Vagina (tissue), 2 donors: ENCODE data around the gene HOXB3. TPM values are rescaled to one million over a fixed set of nuclear protein-coding genes. Genes with fewer than 3 reads are reported as not detected.

Source experiments
- DNase-seq, 2 donors: peaks; one replicate each; pipeline ENCODE4 v3.0.0-alpha.2; 2017; ENCODE audit errors: extremely low spot score in 2 of 2
- H3K27ac ChIP-seq: fragments of 200-600 bp; sonication (generic); one replicate; pipeline ENCODE4 v1.5.1; 2019
- H3K27me3 ChIP-seq: fragments of 200-600 bp; sonication (generic); one replicate; pipeline ENCODE4 v1.5.1; 2019
- H3K36me3 ChIP-seq, 2 donors: fragments of 200-600 bp; sonication (generic); one replicate each; pipeline ENCODE4 v1.5.1; 2017 to 2019
- H3K4me1 ChIP-seq: fragments of 200-600 bp; sonication (generic); one replicate; pipeline ENCODE4 v1.5.1; 2019
- H3K4me3 ChIP-seq, 2 donors: fragments of 200-600 bp; sonication (generic); 1 replicate in 1 of 2; 2 replicates in 1 of 2; pipeline ENCODE4 v1.5.1; 2016 to 2019
- H3K9me3 ChIP-seq: fragments of 200-600 bp; sonication (generic); one replicate; pipeline ENCODE4 v1.5.1; 2019
- CTCF ChIP-seq, 3 experiments: fragments of 450-650 bp in 2 of 3; fragments of 200-600 bp in 1 of 3; sonication (generic) in 1 of 3; IDR thresholded peaks; one replicate each; pipeline ENCODE4 v1.5.1; 2017 to 2019; ENCODE audit warnings: antibody characterized with exemption in 3 of 3, mild to moderate bottlenecking in 2 of 3, moderate library complexity in 2 of 3
- POLR2A ChIP-seq, 2 donors: fragments of 450-650 bp; IDR thresholded peaks; one replicate each; pipeline ENCODE4 v1.6.1; 2017; ENCODE audit warnings: antibody characterized with exemption in 2 of 2, mild to moderate bottlenecking in 2 of 2, moderate library complexity in 2 of 2
- POLR2AphosphoS5 ChIP-seq, 2 donors: sonication (generic); formaldehyde crosslinking; IDR thresholded peaks; one replicate each; pipeline ENCODE4 v1.9.0; 2017; ENCODE audit warnings: antibody characterized with exemption in 2 of 2, mild to moderate bottlenecking in 2 of 2, low read depth in 1 of 2; ENCODE audit not compliant: insufficient read depth in 1 of 2
- intact Hi-C: fragments of 100-400 bp; cut with DNase I; formaldehyde crosslinking; loops from one replicate; pipeline ENCODE4 v1.15.1; 2023
- total RNA-seq: library from RNA; depleted of rRNA; stranded (reverse); fragments of >200 nt; gene quantifications from one replicate; pipeline ENCODE4 v1.2.3, GENCODE V29; 2016

HOXB3 gene
- total RNA-seq, 1 donor from 2014 or later = 17.7 TPM

GRCh38 chr17:48555258-48556228 lies 34.5 kb downstream of the HOXB3 start:
- H3K27me3 ChIP-seq = no peaks in the 10 kb centered on the region
- DNase-seq = no peak
- H3K27ac ChIP-seq = peak overlapping the region; percentile 68
- H3K4me3 ChIP-seq = peak overlapping the region; percentile 41 to 45
- no peaks in the 10 kb centered on the region for H3K9me3 ChIP-seq
- no peaks in the 10 kb centered on the region for H3K36me3 ChIP-seq
- intact Hi-C loops = no loop called here
- TF ChIP-seq POLR2A (IDR thresholded peaks at IDR 0.05) (no peak), POLR2AphosphoS5 (IDR thresholded peaks at IDR 0.05; ENCODE audit: insufficient read depth in 1 of 2, low read depth in 1 of 2) (no peak), CTCF (IDR thresholded peaks at IDR 0.05) (no peak)
- H3K4me1 ChIP-seq = peaks cover 27% of the 10 kb centered on the region

- Histone ChIP-seq H3K4me3 (peak overlapping the region; percentile 41 to 45), H3K36me3 (no peaks in the 10 kb centered on the region), H3K9me3 (no peaks in the 10 kb centered on the region), H3K27ac (peak overlapping the region; percentile 60), H3K4me1 (peaks cover 22% of the 10 kb centered on the region), H3K27me3 (no peaks in the 10 kb centered on the region)
- intact Hi-C loops = no loop called here
- TF ChIP-seq POLR2A (IDR thresholded peaks at IDR 0.05) (no peak), CTCF (IDR thresholded peaks at IDR 0.05) (no peak), POLR2AphosphoS5 (IDR thresholded peaks at IDR 0.05; ENCODE audit: insufficient read depth in 1 of 2, low read depth in 1 of 2) (no peak)
- no peak for DNase-seq
Observed at GRCh38 chr17:48554412-48555257, 35.4 kb downstream of the HOXB3 start.

GRCh38 chr17:48553826-48554225 lies 36.2 kb downstream of the HOXB3 start:
- Histone ChIP-seq H3K36me3 (no peaks in the 10 kb centered on the region), H3K4me3 (no peak overlapping the region), H3K4me1 (peaks cover 22% of the 10 kb centered on the region), H3K9me3 (no peaks in the 10 kb centered on the region), H3K27me3 (no peaks in the 10 kb centered on the region), H3K27ac (no peak overlapping the region)
- DNase-seq = no peak
- intact Hi-C loops = no loop called here
- TF ChIP-seq CTCF (IDR thresholded peaks at IDR 0.05) (no peak), POLR2A (IDR thresholded peaks at IDR 0.05) (no peak), POLR2AphosphoS5 (IDR thresholded peaks at IDR 0.05; ENCODE audit: insufficient read depth in 1 of 2, low read depth in 1 of 2) (no peak)

- intact Hi-C loops = no loop called here
- Histone ChIP-seq H3K9me3 (no peaks in the 10 kb centered on the region), H3K4me1 (peaks cover 22% of the 10 kb centered on the region), H3K27ac (no peak overlapping the region), H3K27me3 (no peaks in the 10 kb centered on the region), H3K4me3 (no peak overlapping the region), H3K36me3 (no peaks in the 10 kb centered on the region)
- TF ChIP-seq POLR2A (IDR thresholded peaks at IDR 0.05) (no peak), POLR2AphosphoS5 (IDR thresholded peaks at IDR 0.05; ENCODE audit: insufficient read depth in 1 of 2, low read depth in 1 of 2) (no peak), CTCF (IDR thresholded peaks at IDR 0.05) (no peak)
- DNase-seq = no peak
Observed at GRCh38 chr17:48553190-48553547, 36.9 kb downstream of the HOXB3 start.
